Naive B cell (primary cell): ENCODE measurements around the gene GRM4. TPM values are rescaled to one million over a fixed set of nuclear protein-coding genes. Genes with fewer than 3 reads are reported as not detected.

Experiments
- ATAC-seq, 2 donors: fragments of 150-1000 bp; cut with Tn5 transposase; 2 replicates each; pipeline ENCODE4 v1.10.0; 2021; ENCODE audit warnings: low read depth in 2 of 2, mild to moderate bottlenecking in 2 of 2, moderate library complexity in 2 of 2
- DNase-seq: peaks from one replicate; pipeline ENCODE4 v3.0.0; 2022
- H3K27ac Mint-ChIP-seq, 6 donors: one replicate each; pipeline ENCODE4 v1.8.0; 2020 to 2022; ENCODE audit warnings: mild to moderate bottlenecking in 6 of 6, mixed read lengths in 6 of 6, moderate library complexity in 5 of 6, inconsistent platforms in 2 of 6
- H3K27me3 Mint-ChIP-seq, 3 donors: one replicate each; pipeline ENCODE4 v1.8.0; 2021 to 2022; ENCODE audit warnings: mixed read lengths in 3 of 3, mild to moderate bottlenecking in 1 of 3
- H3K36me3 Mint-ChIP-seq, 2 donors: one replicate each; pipeline ENCODE4 v1.8.0; 2020 to 2022; ENCODE audit warnings: mixed read lengths in 2 of 2, inconsistent platforms in 1 of 2, mild to moderate bottlenecking in 1 of 2
- H3K4me1 Mint-ChIP-seq, 3 donors: one replicate each; pipeline ENCODE4 v1.8.0; 2020 to 2022; ENCODE audit warnings: mixed read lengths in 3 of 3, inconsistent platforms in 1 of 3, mild to moderate bottlenecking in 1 of 3, moderate library complexity in 1 of 3
- H3K4me3 Mint-ChIP-seq, 8 donors: one replicate each; pipeline ENCODE4 v1.8.0; 2020 to 2022; ENCODE audit warnings: mild to moderate bottlenecking in 8 of 8, mixed read lengths in 8 of 8, moderate library complexity in 8 of 8, inconsistent platforms in 2 of 8
- H3K9me3 Mint-ChIP-seq, 7 donors: one replicate each; pipeline ENCODE4 v1.8.0; 2020 to 2022; ENCODE audit warnings: mixed read lengths in 7 of 7, mild to moderate bottlenecking in 5 of 7, inconsistent platforms in 2 of 7, moderate library complexity in 1 of 7
- polyA plus RNA-seq, 6 donors: library from polyadenylated mRNA; unstranded; fragments of 300-500 nt; fragmentation: Illumina TruSeq; gene quantifications; one replicate each; pipeline ENCODE4 v1.2.3, GENCODE V29; 2021; ENCODE audit warnings: low read depth in 6 of 6

GRM4 gene
- polyA plus RNA-seq, 6 donors from 2014 or later: not detected

DNA sequence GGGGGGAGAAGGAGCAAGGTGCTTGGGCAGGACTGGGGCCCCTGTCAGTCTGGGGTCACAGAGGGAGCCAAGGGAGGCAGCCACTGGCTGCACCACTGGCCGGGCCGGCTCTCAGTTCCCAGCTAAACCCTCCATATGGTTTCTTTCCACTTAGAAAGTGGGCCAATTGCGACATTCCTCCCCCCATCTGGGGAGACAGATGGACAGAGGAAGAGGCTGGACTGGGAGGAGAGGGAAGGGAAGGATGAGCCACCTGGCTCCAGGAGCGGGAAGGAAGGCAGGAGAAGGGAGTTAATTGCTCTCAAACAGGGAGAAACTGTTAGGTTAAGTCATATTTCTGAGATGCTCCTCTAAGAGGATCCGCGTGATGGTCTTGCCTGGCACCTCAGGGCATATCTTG, 82.2 kb downstream of the GRM4 start:
- H3K27me3 Mint-ChIP-seq: peaks cover 0 to 36% (median 33%) of the 10 kb centered on the region in 3 donors
- H3K4me3 Mint-ChIP-seq: no peak overlapping the region
- H3K36me3 Mint-ChIP-seq: no peaks in the 10 kb centered on the region
- no peak for DNase-seq
- H3K27ac Mint-ChIP-seq: no peak overlapping the region
- no peak for ATAC-seq
- H3K9me3 Mint-ChIP-seq: no peaks in the 10 kb centered on the region
- no peaks in the 10 kb centered on the region for H3K4me1 Mint-ChIP-seq

GRCh38 chr6:34062815-34063214, 83.1 kb downstream of the GRM4 start:
- DNase-seq (no peak), ATAC-seq (no peak)
- no peaks in the 10 kb centered on the region for H3K9me3 Mint-ChIP-seq
- H3K36me3 Mint-ChIP-seq: no peaks in the 10 kb centered on the region
- no peaks in the 10 kb centered on the region for H3K4me1 Mint-ChIP-seq
- peaks cover 0 to 36% (median 34%) of the 10 kb centered on the region in 3 donors for H3K27me3 Mint-ChIP-seq
- H3K4me3 Mint-ChIP-seq: no peak overlapping the region
- H3K27ac Mint-ChIP-seq: no peak overlapping the region

GRCh38 chr6:34062156-34062555, 83.7 kb downstream of the GRM4 start:
- Mint-ChIP-seq H3K9me3 (no peaks in the 10 kb centered on the region), H3K27me3 (peaks cover 0 to 34% (median 29%) of the 10 kb centered on the region in 3 donors), H3K36me3 (no peaks in the 10 kb centered on the region), H3K4me1 (no peaks in the 10 kb centered on the region), H3K4me3 (no peak overlapping the region), H3K27ac (no peak overlapping the region)
- ATAC-seq (no peak), DNase-seq (no peak)

DNA sequence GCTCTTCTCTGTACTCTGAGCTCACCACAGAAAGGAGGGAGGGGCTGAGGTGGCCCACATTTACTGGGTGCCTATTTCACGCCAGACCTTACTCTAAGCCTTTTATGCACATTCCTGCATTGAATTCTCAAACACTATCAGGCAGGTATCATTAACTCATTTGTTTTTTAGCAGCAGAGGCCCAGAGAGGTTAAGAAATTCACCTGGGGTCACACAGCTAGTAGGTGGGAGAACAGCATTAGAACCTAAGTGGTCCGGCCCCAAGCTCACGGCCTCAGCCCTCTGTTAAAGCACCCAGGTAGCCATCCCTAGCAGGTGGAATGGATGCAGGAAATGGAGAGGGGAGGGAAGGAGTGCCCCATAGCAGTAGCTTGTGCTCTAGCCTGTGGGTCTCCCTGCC, 84.5 kb downstream of the GRM4 start:
- DNase-seq: no peak
- ATAC-seq: no peak
- Mint-ChIP-seq H3K4me1 (no peaks in the 10 kb centered on the region), H3K27ac (no peak overlapping the region), H3K27me3 (peaks cover 0 to 34% (median 28%) of the 10 kb centered on the region in 3 donors), H3K36me3 (no peaks in the 10 kb centered on the region), H3K4me3 (no peak overlapping the region), H3K9me3 (no peaks in the 10 kb centered on the region)

GRCh38 chr6:34059914-34060313, 86.0 kb downstream of the GRM4 start:
- peaks cover 2 to 10% (median 6%) of the 10 kb centered on the region in 3 donors for H3K4me1 Mint-ChIP-seq
- H3K4me3 Mint-ChIP-seq: no peak overlapping the region
- DNase-seq (no peak), ATAC-seq (no peak)
- H3K27me3 Mint-ChIP-seq: peaks cover 0 to 37% (median 28%) of the 10 kb centered on the region in 3 donors
- no peaks in the 10 kb centered on the region for H3K9me3 Mint-ChIP-seq
- no peaks in the 10 kb centered on the region for H3K36me3 Mint-ChIP-seq
- no peak overlapping the region for H3K27ac Mint-ChIP-seq

- Mint-ChIP-seq H3K4me1 (peaks cover 2 to 10% (median 6%) of the 10 kb centered on the region in 3 donors), H3K36me3 (no peaks in the 10 kb centered on the region), H3K27ac (peak overlapping the region in 1 of 6 donors; percentile 96), H3K27me3 (peaks cover 0 to 42% (median 30%) of the 10 kb centered on the region in 3 donors), H3K9me3 (no peaks in the 10 kb centered on the region), H3K4me3 (no peak overlapping the region)
- ATAC-seq: no peak
- no peak for DNase-seq
Measured at GRCh38 chr6:34059136-34059731, 86.7 kb downstream of the GRM4 start.

DNA sequence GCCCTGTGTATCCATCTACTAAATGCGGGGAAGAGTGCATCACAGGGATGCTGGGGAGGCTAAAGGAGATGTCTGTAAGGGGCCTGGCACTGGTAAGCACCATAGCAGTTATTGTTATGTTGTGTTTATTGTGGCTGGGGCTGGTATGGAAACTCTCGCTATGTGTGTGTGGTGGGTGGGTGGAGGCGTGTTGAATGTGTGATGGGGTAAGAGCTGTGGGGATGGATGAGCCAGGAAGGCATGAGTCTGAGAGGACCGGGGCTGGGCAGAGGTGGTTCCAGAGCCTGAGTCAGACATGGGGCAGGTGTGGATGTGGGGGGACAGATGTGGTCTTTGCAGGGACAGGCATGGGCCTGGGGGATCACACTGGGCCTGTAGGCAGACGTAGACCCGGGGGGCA, 88.1 kb downstream of the GRM4 start:
- H3K4me1 Mint-ChIP-seq: peaks cover 2 to 10% (median 6%) of the 10 kb centered on the region in 3 donors
- no peak overlapping the region for H3K27ac Mint-ChIP-seq
- no peaks in the 10 kb centered on the region for H3K9me3 Mint-ChIP-seq
- H3K4me3 Mint-ChIP-seq: no peak overlapping the region
- DNase-seq (no peak), ATAC-seq (no peak)
- H3K27me3 Mint-ChIP-seq: peaks cover 3 to 37% (median 25%) of the 10 kb centered on the region in 3 donors
- H3K36me3 Mint-ChIP-seq: no peaks in the 10 kb centered on the region

DNA sequence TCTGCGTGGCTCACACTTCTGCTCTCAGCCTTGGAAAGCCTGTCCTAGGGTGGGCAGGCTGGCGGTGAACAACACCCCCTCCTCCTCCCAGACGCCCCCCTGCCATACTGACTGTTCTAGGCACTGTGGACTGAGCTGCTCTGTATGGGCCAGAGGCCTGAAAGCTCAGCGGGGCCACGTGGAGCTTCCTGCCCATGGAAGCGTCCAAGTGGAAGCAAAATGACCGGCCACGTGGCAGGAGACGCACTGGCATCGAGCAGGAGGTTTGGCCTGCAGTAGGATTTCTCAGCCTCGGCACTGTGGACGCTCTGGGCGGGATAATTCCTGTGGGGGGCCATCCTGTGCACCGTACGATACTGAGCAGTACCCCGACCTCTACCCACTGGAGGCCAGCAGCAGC, 88.7 kb downstream of the GRM4 start:
- no peak for ATAC-seq
- no peaks in the 10 kb centered on the region for H3K36me3 Mint-ChIP-seq
- H3K4me3 Mint-ChIP-seq: no peak overlapping the region
- peaks cover 5 to 39% (median 31%) of the 10 kb centered on the region in 3 donors for H3K27me3 Mint-ChIP-seq
- H3K27ac Mint-ChIP-seq: no peak overlapping the region
- H3K4me1 Mint-ChIP-seq: peaks cover 2 to 10% (median 6%) of the 10 kb centered on the region in 3 donors
- DNase-seq: no peak
- no peaks in the 10 kb centered on the region for H3K9me3 Mint-ChIP-seq

- Mint-ChIP-seq H3K4me1 (peaks cover 2 to 10% (median 6%) of the 10 kb centered on the region in 3 donors), H3K9me3 (no peaks in the 10 kb centered on the region), H3K36me3 (no peaks in the 10 kb centered on the region), H3K27ac (peak overlapping the region in 1 of 6 donors; percentile 32), H3K27me3 (peaks cover 5 to 42% (median 38%) of the 10 kb centered on the region in 3 donors), H3K4me3 (peak overlapping the region in 1 of 8 donors; percentile 3)
- no peak for DNase-seq
- ATAC-seq: no peak
Measured at GRCh38 chr6:34056305-34057108, 89.4 kb downstream of the GRM4 start.

GRCh38 chr6:34055223-34055933, 90.5 kb downstream of the GRM4 start:
- Mint-ChIP-seq H3K4me3 (peak overlapping the region in 1 of 8 donors; percentile 55), H3K36me3 (peaks cover 0 to under 1% of the 10 kb centered on the region in 2 donors), H3K9me3 (no peaks in the 10 kb centered on the region), H3K27ac (peak overlapping the region in 1 of 6 donors; percentile 39), H3K4me1 (peaks cover 2 to 10% (median 6%) of the 10 kb centered on the region in 3 donors), H3K27me3 (peaks cover 5 to 47% (median 44%) of the 10 kb centered on the region in 3 donors)
- ATAC-seq: peak; percentile 87 to 89
- peak; percentile 55 for DNase-seq

- Mint-ChIP-seq H3K27me3 (peaks cover 5 to 52% (median 45%) of the 10 kb centered on the region in 3 donors), H3K9me3 (peaks cover 0 to 7% (median under 1%) of the 10 kb centered on the region in 7 donors), H3K36me3 (peaks cover 0 to 18% of the 10 kb centered on the region in 2 donors), H3K4me1 (peaks cover 5 to 11% (median 6%) of the 10 kb centered on the region in 3 donors), H3K27ac (no peak overlapping the region), H3K4me3 (no peak overlapping the region)
- DNase-seq (no peak), ATAC-seq (no peak)
Measured at GRCh38 chr6:34053721-34054120, 92.2 kb downstream of the GRM4 start.

- Mint-ChIP-seq H3K27me3 (peaks cover 5 to 51% (median 45%) of the 10 kb centered on the region in 3 donors), H3K36me3 (peaks cover 0 to 18% of the 10 kb centered on the region in 2 donors), H3K4me1 (peaks cover 6 to 15% (median 9%) of the 10 kb centered on the region in 3 donors), H3K4me3 (no peak overlapping the region), H3K9me3 (peaks cover 0 to 8% (median 2%) of the 10 kb centered on the region in 7 donors), H3K27ac (no peak overlapping the region)
- DNase-seq (no peak), ATAC-seq (no peak)
Measured at GRCh38 chr6:34052918-34053608, 92.8 kb downstream of the GRM4 start.
